Measurements from ENCODE around the gene PDE4D. TPM values are rescaled to one million over a fixed set of nuclear protein-coding genes. Genes with fewer than 3 reads are reported as not detected.
A peak's percentile ranks its signal among the peaks of the same experiment; 100 is the strongest.

Gene PDE4D
- total RNA-seq, 1 experiment from 2014 or later: 62.6 TPM

DNA sequence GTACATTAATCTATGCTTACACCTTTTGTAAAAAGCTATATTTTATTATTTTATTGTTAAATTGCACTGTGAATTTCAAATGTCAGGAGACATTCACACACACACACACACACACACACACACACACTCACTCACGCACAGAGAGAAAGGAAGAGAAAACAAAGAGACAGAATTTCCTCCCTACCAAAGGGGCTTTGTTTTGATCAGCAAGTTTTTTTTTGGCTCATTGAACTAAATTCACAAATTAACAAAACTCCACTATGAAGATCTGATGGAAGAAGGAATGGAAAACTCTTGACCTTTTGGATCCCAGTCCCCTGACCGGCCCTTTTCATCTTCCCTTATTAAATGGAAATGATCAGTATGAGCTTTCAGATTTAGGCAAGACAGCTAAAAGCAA is 161.2 kb downstream of the PDE4D start:
- in situ Hi-C loops (cut with HindIII; ENCODE audit: low pct_unique_long_range_greater_than_20kb, low sequenced_read_pairs): no loop called here
- DNase-seq (ENCODE audit: low read depth, low spot score): peak; percentile 87

GRCh38 chr5:59731809-59732208 is 161.7 kb downstream of the PDE4D start:
- in situ Hi-C loops (cut with HindIII; ENCODE audit: low pct_unique_long_range_greater_than_20kb, low sequenced_read_pairs): no loop called here

DNA sequence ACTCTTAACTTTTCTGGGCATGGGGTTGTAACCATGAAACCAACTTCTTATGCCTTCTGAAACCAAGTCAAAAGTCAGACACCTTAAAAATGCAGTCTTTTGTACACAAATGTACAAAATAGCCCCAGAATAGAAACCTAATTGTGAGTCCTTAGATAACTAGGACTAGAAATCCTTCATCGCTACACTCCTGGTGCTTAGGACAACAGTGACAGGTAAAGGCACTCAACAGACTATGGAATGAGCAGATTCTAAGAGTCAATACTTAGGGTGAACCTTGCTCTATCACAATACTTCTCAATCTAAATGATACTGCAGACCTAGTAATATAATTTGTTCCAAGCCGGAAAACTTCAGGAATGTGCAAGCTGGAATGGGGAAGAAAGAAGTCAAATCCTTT is 163.7 kb downstream of the PDE4D start:
- no peak for DNase-seq (ENCODE audit: low read depth, low spot score)
- in situ Hi-C loops (cut with HindIII; ENCODE audit: low pct_unique_long_range_greater_than_20kb, low sequenced_read_pairs): no loop called here

More at GRCh38 chr5:59731809-59732208, 161.7 kb downstream of the PDE4D start:
- no peak for DNase-seq (ENCODE audit: low read depth, low spot score)

- in situ Hi-C loops (cut with HindIII; ENCODE audit: low pct_unique_long_range_greater_than_20kb, low sequenced_read_pairs): no loop called here
- DNase-seq (ENCODE audit: low read depth, low spot score): no peak
Observed at GRCh38 chr5:59729357-59729756, 164.2 kb downstream of the PDE4D start.

GRCh38 chr5:59728356-59728755 is 165.2 kb downstream of the PDE4D start:
- in situ Hi-C loops (cut with HindIII; ENCODE audit: low pct_unique_long_range_greater_than_20kb, low sequenced_read_pairs): no loop called here
- DNase-seq (ENCODE audit: low read depth, low spot score): no peak

- no peak for DNase-seq (ENCODE audit: low read depth, low spot score)
- in situ Hi-C loops (cut with HindIII; ENCODE audit: low pct_unique_long_range_greater_than_20kb, low sequenced_read_pairs): no loop called here
Observed at GRCh38 chr5:59727186-59727585, 166.3 kb downstream of the PDE4D start.

- DNase-seq (ENCODE audit: low read depth, low spot score): no peak
- in situ Hi-C loops (cut with HindIII; ENCODE audit: low pct_unique_long_range_greater_than_20kb, low sequenced_read_pairs): no loop called here
Observed at GRCh38 chr5:59725392-59725767, 168.1 kb downstream of the PDE4D start.

DNA sequence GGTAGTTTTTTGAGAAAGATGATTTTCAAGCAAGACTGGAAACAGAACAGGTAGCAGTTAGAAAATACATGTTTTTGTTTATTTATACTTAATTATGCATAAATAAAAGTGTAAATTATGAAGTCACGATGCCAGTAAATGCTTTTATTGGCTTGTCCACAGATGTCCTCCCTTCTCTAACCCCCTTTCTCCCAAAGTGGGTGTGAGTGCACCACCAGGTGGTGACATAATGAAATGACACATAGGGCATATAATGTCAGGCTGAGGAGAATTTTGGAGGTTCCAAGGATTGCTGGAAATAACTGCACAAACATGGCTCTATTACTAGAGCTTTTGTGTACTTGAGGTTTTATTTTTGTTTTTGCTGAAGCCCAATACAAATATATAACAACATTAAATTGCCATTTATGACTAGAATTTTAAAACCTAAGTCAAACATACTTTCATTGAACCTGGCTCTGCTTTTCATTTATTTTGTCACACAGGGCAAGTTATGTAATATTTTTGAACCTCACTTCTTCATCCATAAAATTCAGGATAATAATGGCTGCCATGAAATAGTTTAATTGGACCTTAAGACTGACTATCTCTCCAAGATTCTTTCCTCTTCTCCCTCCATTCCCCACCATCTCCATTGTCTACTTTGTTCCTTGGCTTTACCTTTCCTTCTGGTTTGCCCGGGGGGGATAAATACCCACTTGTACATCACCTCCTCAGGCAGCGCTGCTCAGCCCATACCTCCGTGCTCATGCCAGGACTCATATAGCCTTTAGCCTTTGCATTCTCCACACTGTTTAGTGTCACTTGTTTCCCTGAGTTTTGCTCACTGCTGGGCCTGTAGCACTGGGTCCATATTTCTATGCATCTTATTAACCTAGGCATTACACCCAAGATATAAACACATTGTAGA is 168.8 kb downstream of the PDE4D start:
- in situ Hi-C loops (cut with HindIII; ENCODE audit: low pct_unique_long_range_greater_than_20kb, low sequenced_read_pairs): no loop called here
- peak; percentile 79 for DNase-seq (ENCODE audit: low read depth, low spot score)

DNA sequence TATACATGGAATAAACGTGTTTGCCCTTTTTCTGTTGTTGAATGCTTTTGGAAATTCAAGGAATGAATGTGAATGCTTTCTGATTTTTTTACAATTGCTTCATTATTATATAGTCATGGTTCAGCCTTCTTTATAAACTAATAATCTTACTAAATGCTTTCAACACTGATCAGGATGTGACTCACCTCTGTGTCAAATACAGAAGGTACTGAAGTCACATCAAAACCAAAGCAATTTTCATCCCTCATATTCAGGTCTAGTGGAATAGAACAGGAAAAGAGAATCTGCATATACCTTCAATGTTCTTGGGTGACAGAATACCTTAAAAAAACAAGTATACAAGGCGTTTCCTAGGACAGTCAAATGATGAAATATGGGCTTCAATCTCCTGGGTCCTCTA is 170.7 kb downstream of the PDE4D start:
- in situ Hi-C loops (cut with HindIII; ENCODE audit: low pct_unique_long_range_greater_than_20kb, low sequenced_read_pairs): no loop called here
- DNase-seq (ENCODE audit: low read depth, low spot score): no peak

- in situ Hi-C loops (cut with HindIII; ENCODE audit: low pct_unique_long_range_greater_than_20kb, low sequenced_read_pairs): no loop called here
- no peak for DNase-seq (ENCODE audit: low read depth, low spot score)
Observed at GRCh38 chr5:59721741-59722140, 171.8 kb downstream of the PDE4D start.

DNA sequence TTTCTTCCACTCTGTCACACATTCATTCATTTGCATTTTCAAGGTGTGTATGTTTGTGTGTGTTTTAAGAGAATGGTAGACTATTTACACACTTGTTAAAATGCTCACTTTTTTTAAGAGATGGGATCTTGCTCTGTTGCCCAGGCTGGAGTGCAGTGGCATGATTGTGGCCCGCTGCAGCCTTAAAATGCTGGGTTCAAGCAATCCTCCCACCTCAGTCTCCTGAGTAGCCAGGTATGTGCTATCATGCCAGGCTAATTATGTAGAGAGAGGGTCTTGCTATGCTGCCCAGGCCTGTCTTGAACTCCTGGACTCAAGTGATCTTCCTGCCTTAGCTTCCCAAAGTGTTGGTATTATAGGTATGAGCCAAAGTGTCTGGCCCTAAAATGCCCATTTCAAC is 173.5 kb downstream of the PDE4D start:
- in situ Hi-C loops (cut with HindIII; ENCODE audit: low pct_unique_long_range_greater_than_20kb, low sequenced_read_pairs): no loop called here
- no peak for DNase-seq (ENCODE audit: low read depth, low spot score)

- DNase-seq (ENCODE audit: low read depth, low spot score): no peak
- in situ Hi-C loops (cut with HindIII; ENCODE audit: low pct_unique_long_range_greater_than_20kb, low sequenced_read_pairs): no loop called here
Observed at GRCh38 chr5:59716966-59717500, 176.5 kb downstream of the PDE4D start.

GRCh38 chr5:59716029-59716428 is 177.5 kb downstream of the PDE4D start:
- no peak for DNase-seq (ENCODE audit: low read depth, low spot score)
- in situ Hi-C loops (cut with HindIII; ENCODE audit: low pct_unique_long_range_greater_than_20kb, low sequenced_read_pairs): no loop called here

DNA sequence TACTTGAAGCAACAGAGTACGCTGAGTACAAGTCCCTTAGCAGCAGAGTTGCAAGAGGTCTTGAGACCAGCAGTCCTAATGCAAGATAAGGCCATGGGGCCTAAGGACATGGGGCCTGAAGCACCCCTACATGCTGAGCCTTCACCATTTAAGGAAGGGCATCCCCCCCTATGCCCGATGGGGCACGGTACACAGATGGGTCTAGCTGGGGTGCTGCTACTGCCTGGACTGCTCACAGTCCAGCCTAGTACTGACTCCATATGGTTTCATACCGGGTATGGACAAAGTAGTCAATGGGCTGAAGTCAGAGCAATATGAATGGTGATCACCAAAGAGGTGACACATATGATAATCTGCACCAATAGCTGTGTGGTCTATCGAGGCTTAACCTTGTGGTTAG is 178.3 kb downstream of the PDE4D start:
- in situ Hi-C loops (cut with HindIII; ENCODE audit: low pct_unique_long_range_greater_than_20kb, low sequenced_read_pairs): no loop called here
- no peak for DNase-seq (ENCODE audit: low read depth, low spot score)

DNA sequence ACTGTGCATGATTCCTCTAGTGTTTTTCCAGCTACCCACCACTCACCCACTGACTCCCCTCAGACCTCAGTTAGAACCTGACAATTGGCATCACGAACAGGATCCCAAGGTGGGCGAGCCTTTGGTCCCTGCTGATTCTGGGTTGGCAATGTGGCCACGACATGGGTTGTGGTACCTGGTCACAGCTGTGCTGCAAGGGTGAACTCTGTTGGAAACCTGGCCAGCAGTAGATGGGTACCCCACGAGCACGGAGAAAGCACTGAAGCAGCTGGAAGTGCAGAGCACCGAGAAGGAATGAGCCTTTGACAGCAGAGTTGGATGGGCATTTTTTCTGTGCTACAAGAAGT is 180.1 kb downstream of the PDE4D start:
- in situ Hi-C loops (cut with HindIII; ENCODE audit: low pct_unique_long_range_greater_than_20kb, low sequenced_read_pairs): no loop called here
- no peak for DNase-seq (ENCODE audit: low read depth, low spot score)

- DNase-seq (ENCODE audit: low read depth, low spot score): no peak
- in situ Hi-C loops (cut with HindIII; ENCODE audit: low pct_unique_long_range_greater_than_20kb, low sequenced_read_pairs): no loop called here
Observed at GRCh38 chr5:59712836-59713497, 180.6 kb downstream of the PDE4D start.

DNA sequence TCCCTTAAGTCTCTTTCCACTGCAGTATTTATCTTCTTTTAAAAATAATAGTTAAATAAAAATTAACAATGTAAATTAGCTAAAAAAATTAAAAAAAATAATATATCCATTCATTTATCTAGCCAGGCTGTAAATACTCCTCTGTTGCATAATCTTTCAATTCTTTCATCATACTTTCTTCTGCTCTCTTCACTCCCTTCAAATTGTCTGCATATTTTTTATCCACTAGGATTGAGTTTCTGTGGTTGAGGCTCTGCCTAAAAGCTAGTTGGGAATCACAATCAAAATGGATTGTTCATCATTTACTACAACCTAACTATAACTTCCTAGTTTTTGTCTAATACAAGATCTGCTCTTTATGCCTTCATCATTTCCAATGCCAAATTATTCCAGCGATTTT is 182.2 kb downstream of the PDE4D start:
- in situ Hi-C loops (cut with HindIII; ENCODE audit: low pct_unique_long_range_greater_than_20kb, low sequenced_read_pairs): no loop called here
- no peak for DNase-seq (ENCODE audit: low read depth, low spot score)

GRCh38 chr5:59709846-59710245 is 183.7 kb downstream of the PDE4D start:
- no peak for DNase-seq (ENCODE audit: low read depth, low spot score)
- in situ Hi-C loops (cut with HindIII; ENCODE audit: low pct_unique_long_range_greater_than_20kb, low sequenced_read_pairs): no loop called here

DNA sequence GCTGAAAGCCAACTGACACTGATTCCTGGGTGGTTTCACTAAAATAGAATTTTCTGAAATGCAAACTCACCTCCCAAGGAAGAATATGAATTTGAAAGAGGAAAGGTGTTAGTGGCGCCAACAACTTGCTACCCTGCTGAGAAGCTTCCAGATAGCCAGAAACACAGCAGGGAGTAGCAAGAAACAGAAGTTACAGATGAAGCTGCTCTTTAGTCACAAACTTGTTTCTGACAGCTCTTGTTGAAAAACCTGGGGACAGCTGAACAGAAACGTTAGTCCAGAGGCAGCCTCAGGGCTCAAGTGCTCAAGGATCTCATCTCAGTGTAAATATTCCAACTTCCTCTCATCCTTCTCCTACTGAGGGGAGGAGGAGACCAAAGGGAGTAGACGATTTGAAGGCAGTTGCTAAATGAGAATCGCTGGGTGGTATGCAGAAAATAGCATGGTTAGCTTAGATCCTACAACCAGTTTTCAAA is 184.1 kb downstream of the PDE4D start:
- no peak for DNase-seq (ENCODE audit: low read depth, low spot score)
- in situ Hi-C loops (cut with HindIII; ENCODE audit: low pct_unique_long_range_greater_than_20kb, low sequenced_read_pairs): no loop called here

All from SK-MEL-5 (cell line).